Activated CD4-positive, alpha-beta T cell treated with anti-CD3 and anti-CD28 coated beads, Interleukin-2, amount 50 U/mL, for 4 hours (primary cell): Measurements from ENCODE around the gene KDR.

ENCODE experiments used
- DNase-seq, 2 experiments: peaks; one replicate each; pipeline ENCODE4 v3.0.0-alpha.2; 2020

Gene KDR

DNA sequence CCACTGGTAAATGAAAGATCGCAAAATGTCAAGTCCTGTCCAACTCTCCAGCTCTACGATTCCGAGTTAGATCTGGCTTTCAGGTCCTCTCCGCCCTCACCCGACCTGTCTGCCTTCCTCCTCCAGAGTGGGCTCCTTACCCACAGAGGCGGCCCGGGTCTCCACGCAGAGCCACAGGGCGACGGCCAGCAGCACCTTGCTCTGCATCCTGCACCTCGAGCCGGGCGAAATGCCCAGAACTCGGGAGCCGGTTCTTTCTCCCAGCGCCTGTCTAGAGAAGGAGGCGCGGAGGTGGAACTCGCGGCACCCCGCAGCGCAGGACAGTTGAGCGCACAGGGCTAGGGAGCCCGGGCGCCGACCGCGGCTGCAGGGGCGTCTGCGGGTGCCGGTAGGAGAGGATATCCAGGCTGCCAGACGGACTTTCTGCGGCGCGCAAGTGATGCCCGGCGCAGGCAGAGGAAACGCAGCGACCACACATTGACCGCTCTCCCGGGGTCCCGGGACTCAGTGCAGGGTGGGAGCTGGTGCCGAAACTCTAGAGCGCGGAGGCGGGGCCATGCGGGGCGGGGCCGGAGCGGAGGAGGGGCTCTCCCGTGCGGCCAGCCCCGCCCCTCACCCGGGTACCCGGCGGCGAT lies at the start of gene KDR:
TSS of gene KDR (minus strand) at position 509 of the 635 bp plus-strand sequence. CDS start at position 207, 302 bp downstream.
- DNase-seq: no peak

DNA sequence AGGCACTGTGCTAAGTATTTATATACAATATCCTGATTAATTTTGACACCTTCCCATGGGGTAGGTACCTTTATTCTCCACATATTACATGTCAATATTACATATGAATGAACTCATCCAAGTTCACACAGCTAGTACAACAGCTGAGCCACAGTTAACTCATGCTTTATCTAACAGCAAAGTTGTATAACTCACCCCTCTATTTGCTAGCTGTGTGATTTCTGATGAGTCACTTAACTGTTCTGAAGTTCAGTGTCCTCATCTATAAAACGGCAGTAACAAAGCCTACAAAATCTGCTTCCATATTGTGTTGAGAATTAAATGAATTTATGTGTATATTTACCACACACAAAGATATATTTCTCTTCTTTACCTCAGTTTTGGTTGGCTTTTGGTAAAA lies 48.2 kb upstream of the KDR start:
- no peak for DNase-seq

- no peak for DNase-seq
Observed at GRCh38 chr4:55172694-55173287, 47.4 kb upstream of the KDR start.

DNA sequence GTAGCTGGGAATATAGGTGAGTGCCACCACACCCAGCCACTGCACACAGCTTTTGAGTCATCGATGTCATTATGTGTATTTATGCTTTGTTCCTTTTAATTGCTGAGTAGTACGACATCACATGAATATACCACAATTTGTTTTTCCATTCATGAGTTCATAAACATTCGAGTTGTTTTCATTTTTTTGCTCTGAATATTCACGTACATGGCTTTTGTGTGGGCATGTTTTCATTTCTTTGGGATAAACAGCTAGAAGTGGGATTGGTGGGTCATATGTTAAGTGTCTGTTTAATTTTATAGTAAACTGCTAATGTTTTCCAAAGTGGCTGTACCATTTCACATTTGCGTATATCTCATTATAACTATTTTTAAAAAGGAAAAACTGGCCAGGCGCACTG lies 45.1 kb upstream of the KDR start:
- DNase-seq: no peak

- DNase-seq: no peak
Observed at GRCh38 chr4:55169352-55169961, 44.1 kb upstream of the KDR start.

DNA sequence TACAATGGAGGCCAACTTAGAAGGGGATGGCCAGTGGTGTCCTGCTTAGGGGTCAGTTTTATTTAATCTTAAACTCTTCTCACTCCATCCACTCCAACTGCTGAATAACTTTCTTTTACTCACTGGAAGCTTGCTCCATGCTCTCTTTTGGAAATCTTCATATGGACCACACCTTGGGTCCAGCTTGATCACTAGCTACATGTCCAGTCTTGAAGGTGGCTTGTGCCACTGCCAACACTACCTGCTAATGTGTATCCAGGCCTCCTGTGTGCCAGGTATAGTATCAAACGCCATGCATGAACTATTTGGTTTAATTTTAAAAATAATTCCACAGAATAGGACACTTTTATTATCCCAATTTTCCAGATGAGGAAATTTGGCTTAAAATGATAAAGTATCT lies 37.0 kb upstream of the KDR start:
- DNase-seq: no peak

- DNase-seq: no peak
Observed at GRCh38 chr4:55161739-55162138, 36.3 kb upstream of the KDR start.

DNA sequence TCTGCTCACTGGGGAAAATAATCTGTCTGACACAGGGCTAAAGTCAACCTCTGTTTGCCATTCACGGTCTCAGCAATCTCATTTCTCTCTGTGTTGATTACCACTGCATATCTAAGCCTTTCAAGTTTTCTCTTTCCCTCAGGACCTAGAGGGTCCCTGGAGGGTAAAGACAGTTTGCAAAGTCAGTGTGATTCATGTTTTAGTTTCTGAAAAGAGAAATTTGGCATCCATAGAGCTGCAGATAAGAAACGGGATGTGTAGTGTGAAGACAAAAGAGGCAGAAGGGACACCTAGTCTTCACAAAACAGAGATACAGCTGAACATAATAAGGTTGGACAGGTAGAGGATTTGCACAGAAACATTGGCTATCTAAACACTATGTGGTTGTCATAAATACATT lies 34.5 kb upstream of the KDR start:
- no peak for DNase-seq

DNA sequence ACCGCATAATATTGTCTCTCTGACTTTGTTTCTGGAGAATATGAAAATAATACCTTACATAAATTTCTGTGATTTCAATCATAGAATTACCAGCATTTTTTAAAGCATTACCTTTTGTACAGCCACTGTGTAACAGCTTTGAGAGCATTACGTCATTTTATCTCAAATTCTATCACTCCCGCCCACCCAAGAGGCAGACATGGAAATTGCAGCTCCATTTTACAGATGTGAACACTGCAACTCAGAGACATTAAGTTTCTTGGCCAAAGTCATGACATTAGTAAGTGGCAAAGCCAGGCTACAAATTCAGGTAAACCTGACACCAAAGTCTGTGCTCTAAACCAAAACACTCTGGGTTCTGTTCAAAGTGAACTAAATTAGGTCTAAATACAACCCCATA lies 33.6 kb upstream of the KDR start:
- DNase-seq: no peak

GRCh38 chr4:55157559-55158277 lies 32.3 kb upstream of the KDR start:
- no peak for DNase-seq

DNA sequence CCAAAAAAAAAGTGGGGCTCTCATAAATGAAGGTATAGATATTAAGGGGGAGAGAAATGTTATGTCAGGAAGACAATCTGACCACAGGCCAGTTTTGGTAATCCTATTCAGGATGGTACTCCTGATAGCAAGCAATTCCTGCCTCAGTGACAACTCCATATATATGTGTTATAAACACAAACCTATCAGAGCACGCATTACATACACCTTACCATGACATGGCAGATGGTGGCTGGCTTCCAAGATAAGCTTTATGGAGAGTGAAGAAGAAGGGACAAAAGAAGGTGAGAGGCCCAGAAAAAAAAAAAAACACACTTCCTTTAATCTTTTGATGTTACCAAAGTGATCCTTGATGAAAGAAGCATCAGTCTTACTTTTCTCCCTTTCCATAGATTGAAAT lies 29.5 kb upstream of the KDR start:
- DNase-seq: no peak

DNA sequence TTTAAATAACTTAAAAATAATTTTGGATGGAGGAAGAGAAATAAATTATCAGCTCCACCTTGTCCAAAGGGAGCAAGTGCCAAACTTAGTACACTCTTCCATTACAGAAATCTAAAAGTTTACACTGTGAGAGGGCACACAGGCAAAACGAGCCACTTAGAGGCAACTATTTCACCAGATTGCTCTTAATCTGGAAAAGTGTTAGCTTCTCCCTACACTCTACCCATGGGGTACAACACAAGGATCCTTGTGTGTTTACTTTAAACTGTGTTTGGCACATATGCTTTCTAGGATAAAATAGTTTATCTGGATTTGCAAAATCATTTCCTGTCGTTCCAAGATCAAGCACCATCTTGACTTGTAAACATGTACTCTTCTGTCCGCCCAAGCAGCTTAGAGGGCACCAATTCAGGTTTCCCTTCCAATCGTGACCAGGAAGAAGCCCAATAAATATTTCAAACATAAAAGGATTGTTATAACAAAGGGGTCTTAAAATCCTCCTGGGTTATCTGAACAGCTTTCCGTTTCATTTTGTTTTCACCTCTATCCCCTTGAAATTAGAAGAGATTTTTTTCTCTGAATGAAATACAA lies 29.0 kb upstream of the KDR start:
- DNase-seq: no peak

- no peak for DNase-seq
Observed at GRCh38 chr4:55143858-55144257, 18.5 kb upstream of the KDR start.

DNA sequence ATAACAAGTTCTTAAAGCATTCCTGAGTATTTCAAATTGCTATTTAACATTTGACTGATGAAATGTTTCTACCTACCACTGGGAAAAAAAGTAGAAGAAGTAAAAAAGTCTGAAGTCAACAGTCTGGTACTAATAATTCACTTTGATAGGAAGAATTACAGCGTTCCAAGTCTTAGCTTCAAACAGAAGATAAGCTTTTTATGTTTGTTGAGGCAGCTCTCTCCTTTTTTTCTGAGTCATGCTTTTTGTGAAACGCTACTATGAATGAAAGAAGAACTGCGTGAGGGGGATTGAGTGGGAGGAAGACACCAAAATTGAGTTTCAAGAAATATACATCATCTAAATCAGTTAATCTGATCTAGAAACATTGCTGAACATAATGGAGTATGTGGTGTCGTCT lies 13.0 kb upstream of the KDR start:
- DNase-seq: no peak

DNA sequence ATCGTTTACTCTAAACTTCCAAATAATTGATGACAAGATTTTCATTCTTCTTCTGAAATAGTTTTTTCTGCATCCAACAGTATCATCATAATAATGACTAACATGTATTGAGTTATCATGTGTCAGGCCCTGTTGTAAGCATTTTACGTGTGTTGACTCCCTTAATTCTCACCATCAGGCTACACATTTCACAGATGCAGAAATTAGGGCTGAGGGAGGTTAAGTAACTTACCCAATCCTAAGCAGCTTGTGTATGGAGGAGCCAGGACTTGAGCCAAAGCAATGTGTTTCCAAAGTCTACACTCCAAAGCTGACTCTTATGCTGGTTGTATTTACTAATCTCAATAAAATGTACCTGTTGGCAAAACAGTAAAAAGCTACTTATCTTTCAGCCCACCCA lies 11.2 kb upstream of the KDR start:
- no peak for DNase-seq

DNA sequence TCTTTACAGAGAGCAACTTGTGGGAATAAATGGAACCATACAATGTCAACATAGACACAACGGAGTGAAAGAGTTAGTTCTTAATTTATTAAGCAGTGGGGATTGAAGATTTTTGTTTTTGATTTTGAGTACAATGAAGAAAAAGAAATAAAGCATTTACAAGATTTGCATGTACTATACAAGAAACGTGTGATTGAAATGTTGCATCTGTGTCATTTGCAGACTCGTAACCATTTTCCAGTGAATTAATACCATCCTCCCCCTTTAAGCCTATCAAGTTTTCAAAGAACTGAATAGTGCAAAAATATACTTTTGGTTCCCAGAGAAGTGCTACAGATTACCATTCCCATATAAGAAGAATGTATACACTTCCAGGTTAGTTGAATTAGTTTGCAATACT lies 8.6 kb upstream of the KDR start:
- DNase-seq: no peak

DNA sequence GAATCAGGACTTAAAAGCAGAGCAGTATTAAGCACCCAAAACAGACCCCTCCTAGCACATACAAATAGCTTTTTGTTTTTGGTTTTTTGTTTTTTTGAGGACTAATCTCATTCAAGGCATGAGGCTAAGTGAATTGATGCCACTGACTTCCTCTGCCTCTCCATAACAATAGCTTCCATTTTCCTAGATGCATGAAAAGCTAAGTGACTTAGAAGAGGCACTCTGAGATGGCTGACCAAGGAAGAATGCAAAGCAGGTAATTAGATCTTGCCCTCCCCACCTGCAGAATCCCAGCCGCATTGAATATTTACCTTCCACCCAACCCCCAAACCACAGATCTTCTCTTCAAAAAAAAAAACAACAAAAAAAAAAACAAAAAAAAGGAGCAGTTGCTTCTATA lies 7.4 kb upstream of the KDR start:
- no peak for DNase-seq

DNA sequence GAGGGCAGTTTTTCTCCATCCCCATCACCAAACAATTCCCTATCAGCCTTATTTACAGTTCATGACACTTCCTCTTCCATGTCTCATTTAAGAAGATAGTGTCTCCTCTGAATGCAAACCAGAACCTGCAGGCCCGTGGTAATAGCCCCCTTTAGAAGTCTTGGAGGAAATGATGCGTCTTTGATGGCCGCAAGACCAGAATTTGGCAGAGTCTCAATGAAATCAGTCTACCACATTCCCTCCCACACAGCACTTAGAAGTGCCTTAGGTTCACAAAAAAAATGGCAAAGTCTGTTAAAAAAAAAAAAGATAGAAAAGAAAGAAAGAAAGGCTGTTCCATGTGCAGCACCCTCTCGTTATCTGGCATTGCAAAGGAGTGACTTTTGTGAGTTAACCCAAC lies 2.1 kb upstream of the KDR start:
- no peak for DNase-seq

- no peak for DNase-seq
Observed at GRCh38 chr4:55127053-55127452, 1.7 kb upstream of the KDR start.

GRCh38 chr4:55125763-55126541 lies 557 bp upstream of the KDR start:
- no peak for DNase-seq

- no peak for DNase-seq
Observed at GRCh38 chr4:55124322-55125076, 896 bp downstream of the KDR start.

GRCh38 chr4:55123791-55124190 lies 1.6 kb downstream of the KDR start:
- no peak for DNase-seq
